Lung (tissue), 12 donors: ENCODE data around the gene LRRC8C. TPM values are rescaled to one million over a fixed set of nuclear protein-coding genes. Genes with fewer than 3 reads are reported as not detected.

Source experiments
- ATAC-seq: fragments of 200-7000 bp; cut with Tn5 transposase; one replicate; pipeline ENCODE4 v1.9.1; 2020; ENCODE audit warnings: moderate number of reproducible peaks; ENCODE audit not compliant: insufficient read depth, low FRiP score
- DNase-seq, 3 donors: peaks; one replicate each; pipeline ENCODE4 v3.0.0-alpha.2; 2013 to 2017
- H3K27ac ChIP-seq, 2 donors: one replicate each; pipeline ENCODE4 v1.5.1; 2013; ENCODE audit warnings: mild to moderate bottlenecking in 2 of 2, moderate library complexity in 2 of 2, control low read depth in 1 of 2, inconsistent platforms in 1 of 2, low read depth in 1 of 2, low read length in 1 of 2
- H3K27me3 ChIP-seq, 3 donors: one replicate each; pipeline ENCODE4 v1.5.1; 2013; ENCODE audit warnings: low read length in 2 of 3; ENCODE audit not compliant: control insufficient read depth in 3 of 3, insufficient read depth in 3 of 3
- H3K36me3 ChIP-seq, 4 donors: one replicate each; pipeline ENCODE4 v1.5.1; 2013; ENCODE audit warnings: low read length in 4 of 4, mild to moderate bottlenecking in 1 of 4, moderate library complexity in 1 of 4; ENCODE audit not compliant: control insufficient read depth in 4 of 4, insufficient read depth in 4 of 4
- H3K4me1 ChIP-seq, 5 donors: one replicate each; pipeline ENCODE4 v1.5.1; 2013; ENCODE audit warnings: low read length in 5 of 5, mild to moderate bottlenecking in 2 of 5, moderate library complexity in 1 of 5; ENCODE audit not compliant: control insufficient read depth in 5 of 5, insufficient read depth in 5 of 5
- H3K4me3 ChIP-seq: one replicate; pipeline ENCODE4 v1.5.1; 2013; ENCODE audit warnings: mild to moderate bottlenecking, control low read depth, moderate library complexity
- H3K9ac ChIP-seq, 2 donors: one replicate each; pipeline ENCODE4 v1.5.1; 2013; ENCODE audit warnings: low read length in 2 of 2, control low read depth in 1 of 2; ENCODE audit not compliant: insufficient read depth in 1 of 2
- H3K9me3 ChIP-seq, 4 donors: one replicate each; pipeline ENCODE4 v1.5.1; 2013; ENCODE audit warnings: low read length in 3 of 4, mild to moderate bottlenecking in 1 of 4, moderate library complexity in 1 of 4; ENCODE audit not compliant: control insufficient read depth in 4 of 4, insufficient read depth in 3 of 4
- CTCF ChIP-seq: IDR thresholded peaks from 2 replicates; pipeline ENCODE4 v1.5.1; 2012; ENCODE audit warnings: mild to moderate bottlenecking; ENCODE audit errors: control extremely low read depth, extremely low read depth
- WGBS, 2 donors: extraction: QIAGEN DNeasy Blood & Tissue Kit; methylation state at CpG; one replicate each; pipeline ENCODE4 v1.1.7; 2013; 5-methylcytosine and 5-hydroxymethylcytosine counted together
- polyA plus RNA-seq, 2 donors: library from polyadenylated mRNA; stranded (reverse); fragments of 200-250 nt; gene quantifications; one replicate each; pipeline ENCODE4 v1.2.1, GENCODE V29; 2013
- total RNA-seq, 2 donors: library from RNA; depleted of rRNA in 1 of 2; stranded (reverse); fragments of >200 nt in 1 of 2; gene quantifications; one replicate each; pipeline ENCODE4 v1.2.1, GENCODE V29; 2014 to 2021
- donor health status: control.
- donor health status: control.
- donor health status: Bipolar disorder and iron deficiency.
- donor health status: healthy.
- donor health status: DM: yes; HTN: yes; CAD: no.

The LRRC8C gene
- total and polyA plus RNA-seq, 4 donors, result 3.3 to 11.7 (median 6.9) TPM

GRCh38 chr1:89735479-89735878 lies 102.6 kb downstream of the LRRC8C start:
- H3K9ac ChIP-seq, result no peak overlapping the region
- no peaks in the 10 kb centered on the region for H3K27me3 ChIP-seq
- H3K27ac ChIP-seq, result no peak overlapping the region
- no peak overlapping the region for H3K4me3 ChIP-seq
- no peaks in the 10 kb centered on the region for H3K9me3 ChIP-seq
- peak in 2 of 3 donors; percentile 50 to 56 for DNase-seq
- H3K4me1 ChIP-seq, result peaks cover 0 to 11% (median 6%) of the 10 kb centered on the region in 5 donors
- no peaks in the 10 kb centered on the region for H3K36me3 ChIP-seq
- TF ChIP-seq CTCF, result no peak
- 53 to 68% methylated on average over 1 of the region's 1 CpG for WGBS, 2 donors
- peak; percentile 29 for ATAC-seq

- Histone ChIP-seq H3K27me3 (no peaks in the 10 kb centered on the region), H3K9ac (no peak overlapping the region), H3K9me3 (no peaks in the 10 kb centered on the region), H3K4me3 (no peak overlapping the region), H3K4me1 (peaks cover 0 to 11% (median 6%) of the 10 kb centered on the region in 5 donors), H3K27ac (no peak overlapping the region), H3K36me3 (no peaks in the 10 kb centered on the region)
- ATAC-seq (no peak), DNase-seq (peak in 1 of 3 donors; percentile 32)
- TF ChIP-seq CTCF, result no peak
- 80 to 82% methylated on average over 5 of the region's 5 CpGs for WGBS, 2 donors
Observed at GRCh38 chr1:89736937-89737733, 104.2 kb downstream of the LRRC8C start.

- 93 to 94% methylated on average over 10 of the region's 10 CpGs for WGBS, 2 donors
- Histone ChIP-seq H3K4me3 (no peak overlapping the region), H3K4me1 (peaks cover 0 to 11% (median 6%) of the 10 kb centered on the region in 5 donors), H3K27ac (no peak overlapping the region), H3K27me3 (no peaks in the 10 kb centered on the region), H3K9ac (no peak overlapping the region), H3K9me3 (no peaks in the 10 kb centered on the region), H3K36me3 (no peaks in the 10 kb centered on the region)
- no peak for TF ChIP-seq CTCF
- DNase-seq (no peak), ATAC-seq (no peak)
Observed at GRCh38 chr1:89737985-89738510, 105.1 kb downstream of the LRRC8C start.
